DND-41 (cell line): Measurements from ENCODE around the gene PTPRN2.

Experiments used
- ATAC-seq: fragments of 200-7000 bp; cut with Tn5 transposase; 3 replicates; pipeline ENCODE4 v1.9.1; 2021; ENCODE audit warnings: low read depth; ENCODE audit not compliant: insufficient read depth
- DNase-seq: peaks from one replicate; pipeline ENCODE4 v3.0.0-alpha.2; 2020
- H2AFZ ChIP-seq: 2 replicates; pipeline ENCODE4 v1.6.0; 2012; ENCODE audit warnings: low read depth, low read length
- H3K27ac ChIP-seq: 2 replicates; pipeline ENCODE4 v1.5.1; 2012; ENCODE audit warnings: low read length, inconsistent platforms
- H3K27me3 ChIP-seq: fragments of 200-600 bp; sonication (generic); 2 replicates; pipeline ENCODE4 v1.6.0; 2012; ENCODE audit warnings: low read length, mild to moderate bottlenecking, inconsistent platforms; ENCODE audit not compliant: insufficient read depth, poor library complexity
- H3K36me3 ChIP-seq: 2 replicates; pipeline ENCODE4 v1.5.1; 2012; ENCODE audit warnings: low read length, inconsistent platforms; ENCODE audit not compliant: insufficient read depth
- H3K4me1 ChIP-seq: 2 replicates; pipeline ENCODE4 v1.5.1; 2012; ENCODE audit warnings: mild to moderate bottlenecking, low read length; ENCODE audit not compliant: insufficient read depth
- H3K4me2 ChIP-seq: 2 replicates; pipeline ENCODE4 v1.6.0; 2012; ENCODE audit warnings: mild to moderate bottlenecking, moderate library complexity, low read length, inconsistent platforms; ENCODE audit not compliant: insufficient read depth
- H3K4me3 ChIP-seq, 2 experiments: fragments of 200-600 bp in 1 of 2; shearing (Covaris generic) in 1 of 2; 2 replicates each; pipeline ENCODE4 v1.5.1; 2012 to 2016; ENCODE audit warnings: inconsistent platforms in 2 of 2, low read length in 2 of 2, mild to moderate bottlenecking in 2 of 2, low read depth in 1 of 2, moderate library complexity in 1 of 2
- H3K79me2 ChIP-seq: 2 replicates; pipeline ENCODE4 v1.6.0; 2012; ENCODE audit warnings: low read length, inconsistent platforms; ENCODE audit not compliant: insufficient read depth
- H3K9ac ChIP-seq: 2 replicates; pipeline ENCODE4 v1.6.0; 2012; ENCODE audit warnings: low read depth, mild to moderate bottlenecking, inconsistent platforms, low read length, moderate library complexity
- H3K9me3 ChIP-seq: 2 replicates; pipeline ENCODE4 v1.5.1; 2012; ENCODE audit warnings: low read length, moderate library complexity, mild to moderate bottlenecking, inconsistent platforms; ENCODE audit not compliant: insufficient read depth, severe bottlenecking
- H4K20me1 ChIP-seq: 2 replicates; pipeline ENCODE4 v1.6.0; 2012; ENCODE audit warnings: low read length; ENCODE audit not compliant: insufficient read depth
- EZH2 ChIP-seq: IDR thresholded peaks from 3 replicates; pipeline ENCODE4 v1.6.1; 2012; ENCODE audit warnings: borderline replicate concordance, low read depth, mild to moderate bottlenecking, moderate library complexity, low read length, inconsistent platforms; ENCODE audit not compliant: severe bottlenecking
- TF ChIP-seq, protein P1 (sequence below): IDR thresholded peaks from 2 replicates; pipeline ENCODE4 v1.5.1; 2012; ENCODE audit warnings: borderline replicate concordance, low read length, moderate library complexity, mild to moderate bottlenecking; ENCODE audit not compliant: poor library complexity, severe bottlenecking; ENCODE audit errors: extremely low read depth

PTPRN2 gene

DNA sequence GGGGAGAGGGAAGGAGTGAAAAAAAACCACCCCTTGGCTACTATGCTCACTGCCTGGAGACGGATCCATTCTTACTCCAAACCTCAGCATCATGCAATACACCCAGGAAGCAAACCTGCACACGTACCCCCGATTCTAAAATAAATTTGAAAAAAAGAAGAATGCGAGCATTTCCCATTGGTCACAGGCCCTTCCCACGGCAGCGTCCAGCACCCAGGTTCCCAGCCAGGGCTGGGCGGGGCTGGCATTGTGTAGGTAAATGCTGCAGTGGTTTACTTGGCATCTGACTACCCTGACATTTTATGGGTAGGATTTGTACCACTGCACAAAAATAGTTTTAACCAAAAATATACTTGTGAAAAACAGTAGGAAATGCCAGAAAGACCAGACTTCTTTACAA is 831.9 kb downstream of the PTPRN2 start:
- Histone ChIP-seq H3K27me3 (no peaks in the 10 kb centered on the region), H3K4me1 (peaks cover 19% of the 10 kb centered on the region), H3K9ac (no peak overlapping the region), H3K4me3 (no peak overlapping the region), H3K4me2 (no peak overlapping the region), H3K9me3 (no peaks in the 10 kb centered on the region), H4K20me1 (no peaks in the 10 kb centered on the region; the same call in 1 of the 2 replicates), H3K27ac (no peak overlapping the region), H3K79me2 (no peaks in the 10 kb centered on the region), H3K36me3 (no peaks in the 10 kb centered on the region), H2AFZ (no peak overlapping the region)
- TF ChIP-seq, protein P1, sequence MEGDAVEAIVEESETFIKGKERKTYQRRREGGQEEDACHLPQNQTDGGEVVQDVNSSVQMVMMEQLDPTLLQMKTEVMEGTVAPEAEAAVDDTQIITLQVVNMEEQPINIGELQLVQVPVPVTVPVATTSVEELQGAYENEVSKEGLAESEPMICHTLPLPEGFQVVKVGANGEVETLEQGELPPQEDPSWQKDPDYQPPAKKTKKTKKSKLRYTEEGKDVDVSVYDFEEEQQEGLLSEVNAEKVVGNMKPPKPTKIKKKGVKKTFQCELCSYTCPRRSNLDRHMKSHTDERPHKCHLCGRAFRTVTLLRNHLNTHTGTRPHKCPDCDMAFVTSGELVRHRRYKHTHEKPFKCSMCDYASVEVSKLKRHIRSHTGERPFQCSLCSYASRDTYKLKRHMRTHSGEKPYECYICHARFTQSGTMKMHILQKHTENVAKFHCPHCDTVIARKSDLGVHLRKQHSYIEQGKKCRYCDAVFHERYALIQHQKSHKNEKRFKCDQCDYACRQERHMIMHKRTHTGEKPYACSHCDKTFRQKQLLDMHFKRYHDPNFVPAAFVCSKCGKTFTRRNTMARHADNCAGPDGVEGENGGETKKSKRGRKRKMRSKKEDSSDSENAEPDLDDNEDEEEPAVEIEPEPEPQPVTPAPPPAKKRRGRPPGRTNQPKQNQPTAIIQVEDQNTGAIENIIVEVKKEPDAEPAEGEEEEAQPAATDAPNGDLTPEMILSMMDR = no peak
- TF ChIP-seq EZH2 = no peak
- ATAC-seq (no peak), DNase-seq (no peak)

- H3K36me3 ChIP-seq = no peaks in the 10 kb centered on the region
- H3K27me3 ChIP-seq = no peaks in the 10 kb centered on the region
- no peak overlapping the region for H3K27ac ChIP-seq
- TF ChIP-seq, protein P1 = no peak
- TF ChIP-seq EZH2 = no peak
- H3K4me2 ChIP-seq = no peak overlapping the region
- peaks cover 5% of the 10 kb centered on the region for H3K4me1 ChIP-seq
- no peak overlapping the region for H2AFZ ChIP-seq
- no peak overlapping the region for H3K4me3 ChIP-seq
- H3K79me2 ChIP-seq = no peaks in the 10 kb centered on the region
- H3K9me3 ChIP-seq = no peaks in the 10 kb centered on the region
- no peak overlapping the region for H3K9ac ChIP-seq
- no peak for DNase-seq
- H4K20me1 ChIP-seq = no peaks in the 10 kb centered on the region; the same call in 1 of the 2 replicates
- ATAC-seq = no peak
These were observed 833.2 kb downstream of the PTPRN2 start for GRCh38 chr7:157754416-157754790.

- no peak for TF ChIP-seq EZH2
- TF ChIP-seq, protein P1 = no peak
- Histone ChIP-seq H3K9me3 (no peaks in the 10 kb centered on the region), H3K9ac (no peak overlapping the region)
These were observed 833.8 kb downstream of the PTPRN2 start for GRCh38 chr7:157753713-157754415.

More at GRCh38 chr7:157753713-157754415, 833.8 kb downstream of the PTPRN2 start:
- no peak for ATAC-seq
- Histone ChIP-seq H3K4me2 (no peak overlapping the region), H3K4me1 (no peaks in the 10 kb centered on the region; the same call in 1 of the 2 replicates), H3K27me3 (no peaks in the 10 kb centered on the region), H4K20me1 (no peaks in the 10 kb centered on the region; the same call in 1 of the 2 replicates), H3K27ac (no peak overlapping the region), H3K4me3 (no peak overlapping the region), H3K79me2 (no peaks in the 10 kb centered on the region), H3K36me3 (no peaks in the 10 kb centered on the region), H2AFZ (no peak overlapping the region)
- no peak for DNase-seq
